Activated naive CD8-positive, alpha-beta T cell treated with anti-CD3 and anti-CD28 coated beads for 36 hours (primary cell): ENCODE measurements around the gene BBX. TPM values are rescaled to one million over a fixed set of nuclear protein-coding genes. Genes with fewer than 3 reads are reported as not detected.

ENCODE experiments used
- DNase-seq: peaks from one replicate; pipeline ENCODE4 v3.0.0; 2021
- H3K27ac Mint-ChIP-seq: one replicate; pipeline ENCODE4 v1.8.0; 2022; ENCODE audit warnings: mild to moderate bottlenecking, moderate library complexity, mixed read lengths
- H3K27me3 Mint-ChIP-seq: one replicate; pipeline ENCODE4 v1.8.0; 2022; ENCODE audit warnings: mild to moderate bottlenecking, mixed read lengths
- H3K36me3 Mint-ChIP-seq: one replicate; pipeline ENCODE4 v1.8.0; 2021; ENCODE audit warnings: mild to moderate bottlenecking, mixed read lengths
- H3K4me1 Mint-ChIP-seq: one replicate; pipeline ENCODE4 v1.8.0; 2021; ENCODE audit warnings: mixed read lengths
- H3K4me3 Mint-ChIP-seq: one replicate; pipeline ENCODE4 v1.8.0; 2022; ENCODE audit warnings: mild to moderate bottlenecking, moderate library complexity, mixed read lengths
- H3K9me3 Mint-ChIP-seq: one replicate; pipeline ENCODE4 v1.8.0; 2022; ENCODE audit warnings: mixed read lengths
- total RNA-seq, 2 experiments: library from RNA; stranded (reverse); gene quantifications; one replicate each; pipeline ENCODE4 v1.2.3, GENCODE V29; 2021

BBX gene
- total RNA-seq: 10 to 100 TPM; 41.8 to 42.4 TPM

DNA sequence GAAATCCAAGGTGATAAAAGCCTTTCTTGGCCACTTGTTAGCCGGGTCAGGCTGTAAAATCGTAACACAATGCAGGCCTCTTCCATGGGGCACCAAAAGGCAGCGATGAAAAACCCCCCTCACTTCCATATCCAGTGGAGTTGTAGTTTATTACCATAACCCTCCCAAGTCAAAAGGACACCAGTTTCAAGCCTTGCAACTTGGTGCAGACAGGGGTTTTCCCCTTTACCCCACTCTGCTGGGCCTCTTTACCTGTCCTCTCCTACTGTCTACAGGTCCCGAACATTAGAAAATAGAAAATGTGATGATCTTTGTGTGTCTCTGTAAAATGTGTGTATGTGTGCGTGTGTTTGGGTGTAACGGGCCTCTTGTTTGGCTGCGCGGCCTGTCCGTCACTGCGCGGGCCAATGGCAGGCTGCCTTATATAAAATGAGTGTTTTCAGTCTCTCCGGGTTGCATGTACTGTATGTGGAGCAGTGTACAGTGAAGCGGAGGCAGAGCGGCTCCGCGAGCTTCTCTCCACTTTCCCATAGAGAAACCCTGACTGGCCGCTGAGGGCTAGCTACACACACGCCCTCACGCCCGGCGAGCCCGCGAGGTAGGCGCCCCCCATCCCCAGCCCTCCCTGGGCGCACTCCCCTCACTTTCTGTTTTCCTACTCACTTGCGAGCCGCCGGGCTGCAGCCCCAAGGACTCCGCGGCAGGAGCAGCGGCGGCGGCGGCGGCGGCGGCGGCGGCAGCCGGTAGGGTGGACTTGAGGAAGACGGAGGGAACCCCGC lies at the start of gene BBX:
BBX (plus strand) TSS at position 453 of the 779 bp plus-strand sequence. CDS start 187,499 bp downstream, outside the sequence.
- peaks cover 12% of the 10 kb centered on the region for H3K36me3 Mint-ChIP-seq
- no peaks in the 10 kb centered on the region for H3K27me3 Mint-ChIP-seq
- peak within 1 kb of the TSS; percentile 93 for H3K27ac Mint-ChIP-seq

DNA sequence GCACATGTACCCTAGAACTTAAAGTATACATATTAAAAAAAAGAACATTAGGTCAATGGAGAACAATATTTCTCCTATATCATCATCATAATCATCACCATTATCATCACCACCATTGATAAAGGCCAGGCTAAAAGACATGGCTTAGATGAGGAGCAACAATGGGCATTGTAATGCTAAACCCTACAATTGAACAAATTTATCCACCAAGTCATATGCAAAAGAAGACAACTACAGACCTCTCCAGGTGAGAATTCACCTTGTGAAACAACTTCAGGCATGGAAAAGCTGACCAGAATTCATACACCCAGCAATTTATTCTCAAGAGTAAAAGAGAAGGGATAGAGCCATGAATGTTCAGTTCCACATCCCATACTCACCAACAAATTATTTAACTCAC lies 46.3 kb upstream of the BBX start:
- Mint-ChIP-seq H3K27ac (no peak overlapping the region), H3K4me1 (no peaks in the 10 kb centered on the region), H3K27me3 (peaks cover 7% of the 10 kb centered on the region), H3K9me3 (peaks cover 16% of the 10 kb centered on the region), H3K4me3 (no peak overlapping the region), H3K36me3 (no peaks in the 10 kb centered on the region)
- no peak for DNase-seq

More for the DNA sequence above, at the start of gene BBX:
- H3K4me3 Mint-ChIP-seq: peak within 1 kb of the TSS; percentile 92
- H3K9me3 Mint-ChIP-seq: no peaks in the 10 kb centered on the region
- peaks cover 16% of the 10 kb centered on the region for H3K4me1 Mint-ChIP-seq
- peak; percentile 87 for DNase-seq

DNA sequence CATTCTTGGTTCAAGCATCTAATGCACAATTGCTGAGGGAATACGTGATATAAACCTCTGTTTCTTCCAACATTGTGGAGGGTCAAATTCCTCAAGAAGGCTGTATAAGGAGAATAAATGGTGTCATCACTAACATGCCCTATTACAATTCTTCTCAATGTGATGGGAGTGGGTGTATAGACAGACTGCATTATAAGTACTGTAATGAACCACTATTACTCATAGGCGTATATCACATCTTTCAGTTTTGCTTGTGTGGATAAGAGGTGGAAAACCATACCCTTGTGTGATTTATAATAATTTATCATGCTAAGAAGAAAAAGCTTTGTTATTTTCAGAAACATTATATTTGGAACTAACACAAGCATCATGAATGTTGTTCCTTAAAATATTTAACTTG lies 35.3 kb upstream of the BBX start:
- Mint-ChIP-seq H3K27ac (no peak overlapping the region), H3K36me3 (no peaks in the 10 kb centered on the region), H3K9me3 (no peaks in the 10 kb centered on the region), H3K4me3 (no peak overlapping the region), H3K27me3 (no peaks in the 10 kb centered on the region), H3K4me1 (no peaks in the 10 kb centered on the region)
- no peak for DNase-seq

DNA sequence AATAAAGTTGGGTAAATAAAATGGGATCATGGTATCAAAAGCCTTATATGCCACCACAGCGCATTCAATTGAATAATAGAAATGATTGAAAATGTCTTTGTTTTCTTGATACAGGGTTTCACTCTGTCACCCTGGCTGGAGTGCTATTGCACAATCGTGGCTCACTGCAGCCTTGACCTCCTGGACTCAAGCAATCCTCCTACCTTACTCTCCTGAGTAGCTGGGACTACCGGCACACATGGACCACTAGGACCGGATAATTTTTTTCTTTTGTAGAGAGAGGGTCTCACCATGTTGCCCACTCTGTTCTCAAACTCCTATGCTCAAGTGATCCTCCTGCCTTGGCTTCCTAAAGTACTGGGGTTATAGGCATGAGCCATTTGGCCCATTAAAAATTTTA lies 33.8 kb upstream of the BBX start:
- H3K36me3 Mint-ChIP-seq: no peaks in the 10 kb centered on the region
- no peak overlapping the region for H3K4me3 Mint-ChIP-seq
- H3K9me3 Mint-ChIP-seq: no peaks in the 10 kb centered on the region
- no peaks in the 10 kb centered on the region for H3K4me1 Mint-ChIP-seq
- no peak for DNase-seq
- no peak overlapping the region for H3K27ac Mint-ChIP-seq
- peaks cover 4% of the 10 kb centered on the region for H3K27me3 Mint-ChIP-seq

DNA sequence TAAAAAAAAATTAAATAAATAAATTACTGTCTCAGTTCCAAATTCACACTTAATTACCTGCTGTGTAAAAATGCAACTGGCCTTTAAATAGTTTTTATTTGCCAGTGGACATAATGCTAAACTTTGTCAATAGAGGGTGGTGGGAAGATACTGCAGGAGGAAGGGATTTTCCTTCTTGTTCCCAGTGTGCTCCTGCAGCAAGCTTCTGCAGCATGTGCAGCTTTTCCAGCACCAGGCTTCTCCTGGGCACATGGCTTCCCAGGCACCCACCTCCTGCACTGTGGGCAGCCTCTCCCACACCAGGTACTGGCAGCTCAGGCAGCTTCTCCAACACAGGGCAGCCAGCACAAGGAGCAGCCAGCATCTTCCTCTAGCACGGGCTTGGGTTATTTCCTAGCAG lies 29.6 kb upstream of the BBX start:
- Mint-ChIP-seq H3K4me3 (no peak overlapping the region), H3K27ac (no peak overlapping the region), H3K4me1 (no peaks in the 10 kb centered on the region), H3K36me3 (no peaks in the 10 kb centered on the region), H3K9me3 (no peaks in the 10 kb centered on the region), H3K27me3 (peaks cover 4% of the 10 kb centered on the region)
- no peak for DNase-seq

DNA sequence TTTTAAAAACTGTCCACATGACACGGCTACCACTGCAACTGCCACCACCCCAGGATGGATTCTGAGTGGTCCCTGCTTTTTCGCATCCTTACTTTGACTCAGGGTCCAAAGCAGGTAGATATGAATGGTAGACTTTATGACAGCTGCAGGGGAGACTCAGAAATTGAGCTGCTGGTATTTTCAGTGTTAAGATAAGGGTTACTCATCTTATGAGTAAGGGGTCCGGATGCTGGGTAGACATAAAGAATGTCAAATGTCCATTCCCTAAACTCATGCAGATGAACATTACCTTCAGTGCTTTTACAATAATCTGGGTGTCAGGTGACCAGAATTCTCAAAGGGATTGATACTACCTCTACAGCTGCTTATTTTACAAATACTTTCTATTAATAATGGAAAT lies 25.9 kb upstream of the BBX start:
- Mint-ChIP-seq H3K4me3 (no peak overlapping the region), H3K9me3 (no peaks in the 10 kb centered on the region), H3K4me1 (no peaks in the 10 kb centered on the region), H3K36me3 (no peaks in the 10 kb centered on the region), H3K27me3 (peaks cover 4% of the 10 kb centered on the region), H3K27ac (no peak overlapping the region)
- DNase-seq: no peak

DNA sequence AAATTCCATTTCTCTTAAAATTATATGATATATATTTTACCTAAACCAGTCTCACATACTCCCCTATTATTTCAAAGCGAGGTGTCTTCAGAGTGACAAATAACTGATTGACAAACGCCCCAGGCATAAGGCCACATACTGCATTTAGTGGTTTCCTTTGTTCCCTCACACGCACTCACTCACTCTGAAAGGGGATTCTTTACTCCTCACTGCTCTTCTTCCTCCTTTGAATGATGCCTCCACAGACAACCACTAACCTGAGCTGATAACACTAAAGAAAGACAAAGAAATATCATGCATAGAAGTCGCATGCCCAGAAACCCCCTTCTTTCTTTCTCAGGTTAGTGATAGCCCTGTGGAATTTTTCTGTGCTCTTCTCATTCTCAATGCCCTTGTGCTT lies 24.1 kb upstream of the BBX start:
- no peaks in the 10 kb centered on the region for H3K36me3 Mint-ChIP-seq
- H3K27me3 Mint-ChIP-seq: peaks cover 2% of the 10 kb centered on the region
- no peak overlapping the region for H3K27ac Mint-ChIP-seq
- H3K4me1 Mint-ChIP-seq: no peaks in the 10 kb centered on the region
- no peaks in the 10 kb centered on the region for H3K9me3 Mint-ChIP-seq
- no peak for DNase-seq
- H3K4me3 Mint-ChIP-seq: no peak overlapping the region

DNA sequence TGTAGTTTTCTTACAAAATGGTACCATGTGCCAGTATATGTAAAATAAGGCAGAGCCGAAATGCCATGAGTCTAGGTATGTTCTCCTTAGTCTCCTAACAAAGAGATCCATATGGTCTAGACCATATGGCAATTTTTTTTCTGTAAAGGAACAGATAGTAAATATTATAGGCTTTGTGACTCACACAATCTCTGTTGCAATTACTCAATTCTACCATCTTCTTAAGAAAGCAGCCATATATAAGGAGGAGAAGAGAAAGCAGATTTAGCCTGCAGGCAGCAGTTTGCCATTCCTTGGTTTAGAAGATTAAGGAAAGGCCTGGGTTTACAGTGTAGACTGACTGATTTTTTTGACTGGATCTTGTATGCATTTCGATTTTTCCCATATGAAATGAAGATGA lies 16.3 kb upstream of the BBX start:
- Mint-ChIP-seq H3K27ac (no peak overlapping the region), H3K36me3 (no peaks in the 10 kb centered on the region), H3K4me3 (no peak overlapping the region), H3K4me1 (no peaks in the 10 kb centered on the region), H3K27me3 (no peaks in the 10 kb centered on the region), H3K9me3 (no peaks in the 10 kb centered on the region)
- DNase-seq: no peak

DNA sequence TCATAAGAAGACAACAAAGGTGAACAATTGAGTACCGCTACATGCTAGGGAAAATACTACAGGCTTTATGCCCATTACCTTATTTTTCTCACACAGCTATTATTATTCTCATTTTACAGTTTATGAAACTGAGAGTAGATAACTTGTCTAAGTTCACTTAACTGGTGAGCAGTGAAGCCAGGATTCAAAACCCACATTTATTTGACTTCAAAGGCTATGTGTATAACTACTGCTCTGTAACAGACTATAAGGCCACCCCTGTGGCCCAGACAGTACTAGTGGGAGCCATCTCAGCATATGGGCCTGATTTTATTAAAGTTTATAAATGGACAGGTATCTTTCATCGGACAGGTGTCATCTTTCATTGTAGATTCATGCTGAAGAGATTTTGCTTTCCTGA lies 14.4 kb upstream of the BBX start:
- H3K36me3 Mint-ChIP-seq: no peaks in the 10 kb centered on the region
- DNase-seq: no peak
- H3K9me3 Mint-ChIP-seq: no peaks in the 10 kb centered on the region
- no peak overlapping the region for H3K4me3 Mint-ChIP-seq
- no peak overlapping the region for H3K27ac Mint-ChIP-seq
- H3K4me1 Mint-ChIP-seq: no peaks in the 10 kb centered on the region
- no peaks in the 10 kb centered on the region for H3K27me3 Mint-ChIP-seq

DNA sequence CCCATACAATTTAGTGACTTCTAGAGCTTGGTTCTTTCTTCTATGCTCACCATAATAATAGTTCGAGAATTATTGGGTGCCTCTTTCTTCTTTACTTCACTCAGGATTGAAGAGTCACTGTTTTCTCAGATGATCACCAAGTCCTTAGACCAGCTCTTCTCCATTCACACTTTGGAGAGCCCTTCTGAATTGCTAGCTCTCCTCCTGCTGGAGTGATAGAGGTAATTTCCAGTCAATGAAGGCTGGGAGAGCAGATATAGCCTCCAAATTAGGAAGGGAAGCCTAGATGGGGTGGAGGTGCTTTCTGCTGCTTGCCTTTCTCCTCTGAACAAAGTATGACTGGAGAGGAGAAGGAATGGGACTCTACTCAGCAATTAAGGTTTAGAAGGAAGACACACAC lies 10.7 kb upstream of the BBX start:
- Mint-ChIP-seq H3K36me3 (no peaks in the 10 kb centered on the region), H3K27ac (no peak overlapping the region), H3K4me3 (no peak overlapping the region), H3K4me1 (peaks cover 2% of the 10 kb centered on the region), H3K9me3 (no peaks in the 10 kb centered on the region), H3K27me3 (no peaks in the 10 kb centered on the region)
- no peak for DNase-seq

DNA sequence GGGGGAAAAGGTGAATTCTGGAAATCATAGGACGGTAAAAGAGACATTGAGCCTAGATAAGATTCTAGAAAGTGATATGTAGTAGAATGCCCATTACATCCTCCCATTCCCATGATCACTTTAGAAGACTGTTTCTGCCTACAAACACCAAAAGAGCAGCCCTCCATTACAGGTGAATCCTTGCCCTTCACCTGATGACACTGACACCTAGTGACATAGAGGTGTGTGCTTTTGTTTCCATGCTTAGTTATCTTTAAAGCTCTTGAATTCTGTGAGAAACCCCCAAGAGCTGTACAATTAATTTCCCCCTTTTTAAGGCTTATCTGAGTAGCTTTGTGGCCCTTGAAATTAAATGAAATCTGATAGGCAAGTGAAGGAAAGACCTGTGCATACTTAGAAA lies 8.3 kb upstream of the BBX start:
- Mint-ChIP-seq H3K4me1 (peaks cover 2% of the 10 kb centered on the region), H3K9me3 (no peaks in the 10 kb centered on the region)

DNA sequence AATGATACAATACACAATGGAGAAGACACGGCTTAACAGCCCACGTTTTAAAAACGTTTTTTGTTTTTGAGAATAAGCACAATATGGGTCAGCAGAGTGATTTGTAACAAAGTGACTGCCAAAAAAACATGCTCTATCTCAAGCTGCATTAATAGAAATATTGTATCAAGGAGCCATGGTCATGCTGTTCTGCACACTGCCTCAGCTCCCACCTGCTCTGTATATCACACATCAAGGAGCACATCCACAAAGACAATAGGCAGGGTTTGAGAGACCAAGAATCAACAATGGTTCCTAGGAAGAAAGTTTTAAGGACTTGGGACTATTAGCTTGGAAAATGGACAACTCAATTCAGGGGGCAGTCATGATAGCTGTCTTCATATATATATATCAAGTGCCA lies 6.3 kb upstream of the BBX start:
- Mint-ChIP-seq H3K36me3 (no peaks in the 10 kb centered on the region), H3K4me1 (peaks cover 2% of the 10 kb centered on the region), H3K27ac (no peak overlapping the region), H3K27me3 (no peaks in the 10 kb centered on the region), H3K4me3 (no peak overlapping the region), H3K9me3 (no peaks in the 10 kb centered on the region)
- no peak for DNase-seq

More for the DNA sequence above, 8.3 kb upstream of the BBX start:
- Mint-ChIP-seq H3K27me3 (no peaks in the 10 kb centered on the region), H3K4me3 (no peak overlapping the region), H3K27ac (no peak overlapping the region), H3K36me3 (no peaks in the 10 kb centered on the region)
- DNase-seq: no peak

DNA sequence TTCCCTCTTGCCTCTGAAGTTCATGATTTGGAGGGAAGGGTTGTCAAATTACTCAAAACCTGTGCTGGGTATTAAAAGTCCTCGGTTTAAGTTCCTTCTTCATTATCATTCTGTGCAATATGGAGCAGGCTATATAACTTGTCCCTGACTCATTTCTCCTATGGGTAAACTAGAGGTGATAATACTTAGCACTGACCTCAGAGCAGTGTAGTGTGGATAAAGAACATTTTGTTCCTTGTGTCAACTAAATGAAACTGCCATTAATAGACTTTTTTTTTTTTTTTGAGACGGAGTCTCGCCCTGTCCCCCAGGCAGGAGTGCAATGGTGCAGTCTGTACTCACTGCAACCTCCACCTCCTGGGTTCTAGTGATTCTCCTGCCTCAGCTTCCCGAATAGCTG lies 2.2 kb upstream of the BBX start:
- Mint-ChIP-seq H3K4me1 (peaks cover 8% of the 10 kb centered on the region), H3K27me3 (no peaks in the 10 kb centered on the region), H3K4me3 (no peak overlapping the region), H3K36me3 (peaks cover under 1% of the 10 kb centered on the region), H3K9me3 (no peaks in the 10 kb centered on the region), H3K27ac (no peak overlapping the region)
- no peak for DNase-seq

DNA sequence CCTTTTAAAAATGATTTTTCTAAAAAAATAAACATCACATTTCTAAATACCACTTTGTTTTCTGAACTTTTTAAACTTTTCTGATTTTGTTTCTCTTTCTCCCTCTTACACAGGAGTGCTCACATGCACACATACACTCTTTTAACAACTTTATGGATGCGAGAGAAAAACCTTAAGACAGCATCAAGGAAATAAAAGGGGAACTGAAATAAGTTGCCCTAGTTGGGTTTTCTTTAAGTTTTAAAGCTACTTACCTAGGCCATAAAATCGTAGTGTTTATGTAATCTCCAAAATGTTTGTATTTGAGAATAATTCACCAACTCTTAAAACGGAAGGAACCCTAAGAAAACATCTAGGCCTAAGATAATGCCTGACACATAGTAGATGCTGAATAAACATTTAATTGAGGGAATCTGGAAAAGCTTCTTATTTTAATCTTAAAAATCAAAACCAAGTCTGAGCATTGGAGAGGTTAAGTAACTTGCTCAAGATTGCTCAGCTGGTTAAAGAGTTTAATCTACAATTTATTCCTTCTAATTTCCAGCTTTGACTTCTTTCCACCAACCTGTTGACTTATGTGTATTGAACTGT lies 1.2 kb upstream of the BBX start:
- H3K27me3 Mint-ChIP-seq: no peaks in the 10 kb centered on the region
- peaks cover 3% of the 10 kb centered on the region for H3K36me3 Mint-ChIP-seq
- H3K4me3 Mint-ChIP-seq: no peak overlapping the region
- H3K27ac Mint-ChIP-seq: no peak overlapping the region
- no peak for DNase-seq
- no peaks in the 10 kb centered on the region for H3K9me3 Mint-ChIP-seq
- H3K4me1 Mint-ChIP-seq: peaks cover 8% of the 10 kb centered on the region

DNA sequence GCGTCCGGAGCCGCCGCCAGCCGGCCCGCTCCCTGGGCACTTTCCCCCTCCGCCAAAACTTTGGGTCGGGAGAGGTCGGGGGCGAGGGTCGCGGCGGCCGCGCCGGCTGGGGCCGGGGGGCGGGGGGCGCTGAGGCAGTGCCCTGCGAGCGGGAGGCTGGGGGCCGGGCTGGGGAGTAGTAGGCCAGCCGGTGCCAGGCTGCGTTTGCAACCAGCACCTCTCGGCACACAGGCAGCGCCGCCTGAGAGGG lies 452 bp downstream of the BBX start:
- Mint-ChIP-seq H3K4me3 (peak overlapping the region; percentile 92), H3K27ac (peak overlapping the region; percentile 93), H3K36me3 (peaks cover 12% of the 10 kb centered on the region), H3K9me3 (no peaks in the 10 kb centered on the region), H3K27me3 (no peaks in the 10 kb centered on the region), H3K4me1 (peaks cover 18% of the 10 kb centered on the region)
- DNase-seq: no peak
